Epithelial cell of alveolus of lung (primary cell): ENCODE measurements around the gene PPP1R12A. TPM values are rescaled to one million over a fixed set of nuclear protein-coding genes. Genes with fewer than 3 reads are reported as not detected.

ENCODE experiments used
- total RNA-seq: library from RNA; depleted of rRNA; stranded (reverse); fragments of >200 nt; gene quantifications from 2 replicates; pipeline ENCODE4 v1.2.1, GENCODE V29; 2015

The PPP1R12A gene
- 39.8 and 59.6 TPM in 2 replicates for total RNA-seq

DNA sequence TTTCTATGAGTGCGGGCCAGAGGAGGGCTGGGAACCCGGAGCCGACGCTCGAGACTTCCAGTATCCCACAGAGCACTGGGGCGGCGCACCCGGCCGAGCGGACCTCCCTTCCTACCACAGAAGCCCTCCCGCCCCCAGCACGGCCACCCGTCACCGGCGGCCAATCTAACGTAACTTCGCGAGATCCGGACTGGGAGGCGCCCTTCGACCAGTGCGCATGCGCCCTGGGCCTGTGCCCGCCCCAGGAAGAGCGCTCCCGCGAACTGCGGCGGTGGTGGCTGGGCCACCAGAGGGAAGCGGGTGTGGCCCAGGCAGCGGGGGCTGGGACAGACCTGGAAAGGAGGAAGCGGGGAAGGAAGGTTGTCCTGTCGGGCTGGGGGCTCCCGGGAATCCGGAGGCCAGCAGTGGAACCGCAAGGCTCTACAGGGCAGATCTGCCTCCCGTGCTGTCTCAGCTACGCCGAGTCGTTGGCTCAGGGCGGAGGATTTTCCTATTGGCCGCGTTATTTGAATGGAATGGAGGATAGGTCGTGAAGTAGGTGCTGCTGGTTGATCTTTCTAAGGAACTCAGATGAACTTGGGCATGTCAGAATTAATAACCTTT lies at the start of gene PPP1R12A:
Gene PPP1R12A (minus strand): TSS at position 77 of the 603 bp plus-strand sequence. CDS start 166 bp downstream, outside the sequence.

Other genes starting within 250 kb of the PPP1R12A start
- 5.3 and 16.7 TPM in 2 replicates for gene PAWR, start 244.1 kb downstream of the PPP1R12A start, total RNA-seq
- under 0.01 TPM in 1 of 2 replicates, not detected in the other for gene OTOGL, start 164.4 kb upstream of the PPP1R12A start, total RNA-seq